IPS-NIHi7 (cell line): ENCODE measurements around the gene BRCA1.
"Not testable (repeated sequence)": the region's sequence is repeated elsewhere in the genome, so short reads cannot be mapped to it uniquely, and the experiment has no call there.

Experiments
- DNase-seq: peaks from one replicate; pipeline ENCODE4 v3.0.0; 2012; ENCODE audit warnings: mixed read lengths; ENCODE audit errors: extremely low spot score

BRCA1 gene

DNA sequence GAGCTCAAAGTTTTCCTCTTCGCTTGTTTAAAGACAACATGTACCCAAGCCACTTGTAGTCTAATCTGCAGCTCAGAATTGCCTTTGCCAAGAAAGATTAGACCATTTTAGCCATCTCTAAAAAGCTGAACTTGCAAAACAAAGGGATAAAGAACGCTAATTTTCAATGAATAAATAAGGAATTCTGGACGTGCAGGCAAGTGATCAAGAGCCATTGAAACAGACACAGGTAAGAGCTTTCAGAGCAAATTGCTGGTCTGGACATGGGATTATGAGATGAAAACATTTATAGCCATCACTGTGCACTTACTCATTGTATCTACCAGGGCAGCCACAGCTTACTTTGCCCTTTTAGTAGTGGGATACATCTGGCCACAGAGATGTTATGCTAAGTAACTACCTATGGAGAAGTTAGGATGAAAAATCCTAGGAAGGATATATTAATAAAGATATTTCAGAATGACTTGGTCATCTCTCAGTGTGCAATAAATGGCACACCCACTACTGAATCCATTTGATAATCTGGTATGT, 55.7 kb downstream of the BRCA1 start:
- DNase-seq: no peak

DNA sequence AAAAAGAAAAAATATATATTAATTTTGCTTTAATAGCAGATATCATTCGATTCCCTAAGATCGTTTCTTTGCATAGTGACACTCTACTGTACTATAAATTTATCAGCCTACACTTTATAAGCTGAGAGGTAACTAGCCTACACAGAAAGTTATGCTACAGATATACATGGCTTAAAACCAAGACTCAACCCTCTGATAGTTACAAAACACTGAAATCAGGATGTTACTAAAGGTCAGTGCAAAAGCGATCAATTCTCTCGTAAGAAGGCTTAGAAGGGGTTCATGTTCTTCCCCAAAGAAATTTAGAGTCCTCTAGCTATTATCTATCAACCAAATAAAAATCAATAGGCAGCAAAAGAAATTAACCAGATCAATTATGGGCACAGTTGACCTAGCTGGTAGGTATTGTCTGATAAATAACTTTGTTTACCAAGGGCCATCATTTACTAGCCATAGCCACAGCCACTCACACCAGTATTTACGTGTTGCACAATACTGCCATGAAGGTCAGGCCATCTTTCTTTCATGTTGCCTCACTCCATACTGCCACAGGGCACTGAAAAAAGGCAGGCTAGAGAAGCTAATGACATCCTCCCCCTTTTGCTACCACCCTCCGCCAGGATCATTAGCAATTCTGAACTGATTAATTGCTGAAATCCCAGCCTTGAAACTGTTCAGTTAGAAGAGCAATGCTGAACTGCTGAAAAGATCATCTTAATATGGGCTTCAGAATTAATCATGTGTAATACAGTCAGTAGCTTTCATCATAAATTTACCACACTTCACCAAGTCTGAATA, 56.4 kb downstream of the BRCA1 start:
- DNase-seq: no peak

DNA sequence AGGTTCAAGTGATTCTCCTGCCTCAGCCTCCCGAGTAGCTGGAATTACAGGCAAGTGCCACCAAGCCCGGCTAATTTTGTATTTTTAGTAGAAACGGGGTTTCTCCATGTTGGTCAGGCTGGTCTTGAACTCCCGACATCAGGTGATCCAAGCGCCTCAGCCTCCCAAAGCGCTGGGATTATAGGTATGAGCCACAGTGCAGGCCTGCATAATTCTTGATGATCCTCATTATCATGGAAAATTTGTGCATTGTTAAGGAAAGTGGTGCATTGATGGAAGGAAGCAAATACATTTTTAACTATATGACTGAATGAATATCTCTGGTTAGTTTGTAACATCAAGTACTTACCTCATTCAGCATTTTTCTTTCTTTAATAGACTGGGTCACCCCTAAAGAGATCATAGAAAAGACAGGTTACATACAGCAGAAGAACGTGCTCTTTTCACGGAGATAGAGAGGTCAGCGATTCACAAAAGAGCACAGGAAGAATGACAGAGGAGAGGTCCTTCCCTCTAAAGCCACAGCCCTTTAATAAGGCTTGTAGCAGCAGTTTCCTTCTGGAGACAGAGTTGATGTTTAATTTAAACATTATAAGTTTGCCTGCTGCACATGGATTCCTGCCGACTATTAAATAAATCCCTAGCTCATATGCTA, 62.1 kb downstream of the BRCA1 start:
- no peak for DNase-seq

DNA sequence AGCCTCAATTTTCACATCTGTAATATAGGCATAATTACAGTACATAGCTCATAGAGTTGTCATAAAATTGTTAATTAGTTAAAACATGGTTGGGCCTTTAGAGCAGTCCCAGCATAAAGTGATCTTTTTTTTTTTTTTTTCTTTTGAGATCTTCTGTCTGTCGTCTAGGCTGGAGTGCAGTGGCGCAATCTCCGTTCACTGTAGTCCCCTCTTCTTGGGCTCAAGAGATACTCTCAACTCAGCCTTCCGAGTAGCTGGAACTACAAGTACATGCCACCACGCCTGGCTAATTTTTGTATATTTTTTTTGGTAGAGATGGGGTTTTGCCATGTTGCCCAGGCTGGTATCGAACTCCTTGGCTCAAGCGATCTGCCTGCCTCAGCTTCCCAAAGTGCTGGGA, 69.1 kb downstream of the BRCA1 start:
- DNase-seq: no peak

DNA sequence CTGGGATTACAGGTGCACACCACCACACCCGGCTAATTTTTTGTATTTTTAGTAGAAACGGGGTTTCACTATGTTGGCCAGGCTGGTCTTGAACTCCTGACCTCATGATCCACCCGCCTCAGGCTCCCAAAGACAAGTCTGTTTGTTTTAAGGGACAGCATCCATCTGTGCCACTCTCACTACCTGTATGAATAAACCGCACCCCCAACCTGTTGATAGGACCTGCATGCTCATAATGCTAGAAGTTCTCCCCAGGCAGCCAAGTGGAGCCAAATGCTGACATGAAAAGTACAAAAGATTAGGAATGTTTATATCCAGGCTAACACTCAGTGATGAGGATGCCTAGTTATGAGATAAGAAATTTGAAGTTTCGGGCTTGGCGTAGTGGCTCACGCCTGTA, 72.2 kb downstream of the BRCA1 start:
- not testable (repeated sequence) for DNase-seq

DNA sequence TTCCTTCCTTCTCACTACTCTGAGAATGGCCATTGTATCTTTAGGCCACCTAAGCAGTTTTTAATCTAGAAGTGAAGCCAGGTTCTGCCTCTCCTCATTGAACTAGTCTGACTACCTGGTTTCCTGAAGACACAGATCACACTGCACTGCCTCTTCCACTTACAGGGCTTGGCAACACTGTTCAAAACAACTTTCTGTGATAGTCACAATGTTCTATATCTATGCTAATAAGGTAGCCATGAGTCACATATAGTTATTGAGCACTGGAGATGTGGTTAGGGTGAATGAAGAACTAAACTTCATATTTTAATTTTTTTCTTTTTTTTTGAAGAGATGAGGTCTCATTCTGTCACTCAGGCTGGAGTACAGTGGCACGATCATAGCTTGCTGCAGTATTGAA, 73.2 kb downstream of the BRCA1 start:
- DNase-seq: no peak

DNA sequence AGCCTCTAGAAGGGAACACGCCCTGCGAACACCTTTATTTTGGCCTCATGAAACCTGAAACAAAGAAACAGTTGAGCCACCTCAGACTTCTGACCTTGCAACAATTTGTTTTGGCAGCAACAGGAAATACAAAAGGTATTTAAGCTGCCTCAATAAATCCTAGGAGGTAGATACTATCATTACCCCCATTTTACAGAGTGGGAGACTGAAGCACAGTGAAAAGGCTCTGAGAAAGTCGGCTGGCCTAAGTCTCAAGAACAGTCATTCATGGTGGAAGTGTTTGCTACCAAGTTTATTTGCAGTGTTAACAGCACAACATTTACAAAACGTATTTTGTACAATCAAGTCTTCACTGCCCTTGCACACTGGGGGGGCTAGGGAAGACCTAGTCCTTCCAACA, 81.1 kb downstream of the BRCA1 start:
- no peak for DNase-seq

DNA sequence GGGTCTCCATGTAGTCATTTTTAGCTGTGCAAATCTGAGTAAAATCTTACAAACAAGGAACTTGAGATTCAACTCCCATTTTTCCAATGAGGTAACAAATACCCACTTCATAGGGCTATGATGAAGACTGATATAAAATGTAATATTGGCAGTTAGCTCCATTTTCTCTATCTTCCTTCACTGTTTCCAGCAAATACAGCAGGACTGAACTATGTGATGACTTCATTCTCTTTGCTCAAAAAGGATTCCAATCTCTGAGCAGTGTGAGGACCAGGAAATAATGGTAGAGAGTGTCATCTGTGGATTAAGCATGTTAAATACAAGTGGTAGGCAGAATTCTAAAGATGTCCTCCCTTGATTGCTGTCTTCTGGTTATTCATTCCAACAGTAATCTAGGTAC, 81.9 kb downstream of the BRCA1 start:
- DNase-seq: no peak

DNA sequence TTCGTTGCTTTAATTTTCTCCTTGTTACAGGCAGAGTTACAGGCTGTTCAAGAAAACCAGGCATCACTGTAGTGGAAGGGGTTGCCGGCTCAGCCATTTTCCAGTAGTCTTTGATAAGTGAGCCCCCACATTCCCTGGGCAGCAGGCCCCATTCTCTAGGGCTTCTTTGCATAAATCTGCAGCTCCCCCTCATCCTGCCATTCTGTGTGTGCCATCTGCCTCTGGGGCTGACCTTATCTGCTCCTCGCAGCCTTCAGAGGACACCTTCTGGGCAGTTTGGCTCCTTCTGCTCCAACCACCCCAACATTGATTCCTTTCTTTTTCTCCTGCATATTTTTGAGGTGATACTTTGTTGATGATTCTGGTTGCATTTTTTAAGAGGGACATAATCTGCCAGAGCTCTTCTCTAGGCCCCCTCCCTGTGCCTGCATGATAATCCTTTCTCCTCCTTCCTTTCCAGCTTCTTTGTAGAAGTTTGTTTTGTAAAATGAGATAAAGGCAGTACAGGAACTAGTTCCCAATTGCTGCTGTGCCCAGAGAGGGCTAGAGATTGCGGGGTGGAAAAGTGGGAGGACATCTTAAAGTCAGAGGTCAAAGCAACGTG, 83.0 kb downstream of the BRCA1 start:
- DNase-seq: peak; percentile 38

DNA sequence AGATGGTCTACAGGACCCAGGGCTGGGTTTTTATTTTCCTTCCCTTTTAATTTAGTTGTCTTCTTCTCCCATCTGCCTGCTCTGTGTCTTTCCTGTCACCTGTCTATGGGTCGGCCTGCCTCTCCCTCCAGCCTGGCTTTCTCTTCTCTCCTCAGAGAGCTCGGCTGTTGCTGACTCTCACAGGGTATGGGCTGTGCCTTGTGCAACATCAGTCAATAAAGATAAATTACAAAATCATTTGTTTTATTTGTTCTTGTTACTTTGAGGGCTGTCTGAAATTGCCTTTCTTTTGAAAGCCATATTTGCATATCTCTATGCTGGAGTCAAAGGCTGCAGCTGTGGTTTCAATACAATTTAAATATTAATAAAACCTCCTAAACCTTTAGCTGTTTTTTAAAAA, 84.5 kb downstream of the BRCA1 start:
- no peak for DNase-seq

DNA sequence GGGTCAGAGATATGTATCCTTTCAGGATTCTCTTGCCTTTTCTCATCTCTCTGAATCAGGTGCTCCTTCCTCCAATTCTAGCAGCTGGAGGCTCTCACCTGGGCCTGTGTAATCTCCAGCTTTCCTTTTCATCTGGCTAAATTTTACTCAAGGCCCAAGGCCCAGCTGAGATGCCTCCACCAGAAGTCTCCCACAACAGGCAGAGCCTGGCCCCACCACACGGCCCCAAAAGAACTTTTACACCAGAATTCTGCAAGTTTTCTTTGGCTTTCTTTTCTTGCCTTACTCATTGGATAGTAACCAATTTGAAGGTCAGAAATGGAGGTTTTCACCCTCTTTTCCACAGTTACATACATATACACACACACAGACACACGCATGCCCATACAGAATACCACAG, 85.5 kb downstream of the BRCA1 start:
- DNase-seq: no peak

DNA sequence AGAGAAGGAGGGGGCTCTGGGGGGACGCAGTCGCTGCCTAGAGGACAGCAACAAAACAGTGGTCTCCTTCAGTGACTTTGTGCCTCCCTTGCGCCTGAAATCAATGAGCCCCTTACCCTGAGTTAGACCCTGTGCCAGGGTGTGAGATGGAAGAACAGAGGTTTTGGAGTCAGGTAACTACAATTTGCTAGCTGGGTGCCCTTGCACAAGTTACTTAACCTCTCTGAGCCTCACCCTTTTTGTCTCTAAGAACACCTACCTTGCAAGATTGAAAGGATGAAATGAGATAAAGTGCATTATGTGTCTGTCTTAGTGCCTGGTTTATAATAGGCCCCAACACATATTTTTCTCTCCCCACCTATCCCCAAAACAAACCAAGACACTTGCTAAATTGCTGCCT, 90.3 kb downstream of the BRCA1 start:
- DNase-seq: no peak

DNA sequence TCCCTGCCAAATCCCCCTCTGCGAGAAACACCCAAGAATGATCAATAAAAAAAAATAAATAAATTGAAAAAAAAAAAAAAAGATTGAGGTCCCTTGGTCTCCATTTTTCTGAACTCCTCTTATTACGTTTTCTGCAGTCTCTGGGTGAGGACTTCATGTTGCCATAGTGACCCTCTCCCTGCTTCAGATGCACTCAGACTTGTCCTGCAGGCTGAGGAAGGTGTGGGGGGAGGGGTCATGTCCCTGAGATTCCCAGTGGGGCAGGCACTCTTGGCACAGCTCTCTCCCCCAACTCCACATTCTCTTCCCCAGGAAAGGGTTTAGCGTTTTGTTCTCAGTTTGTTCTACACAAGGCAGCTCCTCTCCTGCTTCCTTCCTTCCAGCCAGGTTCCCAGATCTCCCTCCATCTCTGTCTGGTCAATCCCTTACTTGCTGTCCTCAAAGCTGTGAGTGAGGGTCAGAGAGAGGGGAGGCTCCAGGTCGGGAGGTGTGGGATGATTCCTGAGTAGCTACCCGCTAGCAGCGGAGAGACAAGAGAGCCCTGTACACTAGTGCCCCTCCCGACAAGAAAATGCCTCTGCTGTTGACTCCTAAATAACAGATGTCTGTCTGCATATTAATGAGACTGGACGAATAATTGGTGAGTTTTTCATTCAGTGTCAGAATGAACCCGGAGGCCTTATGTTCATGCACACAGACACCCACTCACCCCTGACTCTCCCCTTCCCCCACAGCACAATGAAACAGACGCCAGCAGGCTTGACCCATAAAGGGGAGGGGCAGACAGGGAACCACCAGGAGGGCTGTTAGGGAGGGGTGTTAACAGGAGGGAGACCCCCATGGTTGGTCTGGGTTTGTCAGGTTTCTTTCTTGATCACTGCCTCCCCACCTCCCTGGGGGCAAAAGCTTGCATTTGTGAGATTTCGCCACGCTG, 90.9 kb downstream of the BRCA1 start:
- no peak for DNase-seq

DNA sequence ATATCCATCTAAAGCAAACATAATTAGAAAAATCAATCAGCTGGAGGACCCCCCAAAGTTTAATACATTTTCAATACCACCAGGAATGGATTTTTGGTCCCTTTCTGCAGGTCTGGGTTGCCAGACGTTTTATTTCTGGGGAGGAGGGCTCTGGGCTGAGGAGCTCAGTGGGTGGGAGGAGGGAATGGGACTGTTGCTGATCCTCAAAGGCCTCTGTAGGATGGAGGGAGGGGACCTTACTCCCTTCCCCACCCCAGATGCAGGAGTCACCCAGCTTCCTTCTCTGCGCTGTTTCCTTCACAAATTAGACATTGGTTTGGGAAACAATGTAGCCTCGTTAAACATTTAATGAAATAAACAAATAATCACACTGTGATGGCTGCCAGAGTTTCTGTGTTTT, 93.5 kb downstream of the BRCA1 start:
- DNase-seq: peak; percentile 7

DNA sequence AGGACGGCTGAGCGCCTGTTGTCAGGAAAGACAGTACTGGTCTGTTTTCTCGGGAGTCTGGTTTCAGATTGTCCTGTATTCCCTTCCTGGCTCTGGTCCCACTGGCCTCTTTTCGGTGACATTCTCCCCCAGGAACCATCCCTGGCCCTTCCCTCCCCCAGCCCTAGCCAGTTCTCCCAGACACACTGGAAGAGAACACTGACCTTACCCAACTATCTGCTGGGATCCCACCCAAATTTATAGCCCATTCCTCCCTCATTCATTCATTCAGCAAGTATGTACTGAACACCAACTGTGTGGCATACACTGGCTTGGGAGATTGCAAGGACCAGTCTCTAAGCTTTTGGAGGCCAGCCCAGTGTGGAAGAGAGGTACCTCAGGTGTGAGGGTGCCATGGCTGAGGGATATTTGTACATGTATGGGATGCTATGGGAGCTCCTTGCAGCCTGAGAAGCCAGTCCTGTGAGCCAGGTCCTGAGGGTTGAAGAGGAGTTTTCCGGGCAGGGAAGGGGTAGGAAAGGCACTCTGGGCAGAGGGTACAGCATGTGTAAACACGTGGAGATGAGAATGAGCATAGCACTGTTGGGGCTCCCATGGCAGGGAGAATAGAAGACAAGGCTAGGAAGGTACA, 94.9 kb downstream of the BRCA1 start:
- DNase-seq: no peak

DNA sequence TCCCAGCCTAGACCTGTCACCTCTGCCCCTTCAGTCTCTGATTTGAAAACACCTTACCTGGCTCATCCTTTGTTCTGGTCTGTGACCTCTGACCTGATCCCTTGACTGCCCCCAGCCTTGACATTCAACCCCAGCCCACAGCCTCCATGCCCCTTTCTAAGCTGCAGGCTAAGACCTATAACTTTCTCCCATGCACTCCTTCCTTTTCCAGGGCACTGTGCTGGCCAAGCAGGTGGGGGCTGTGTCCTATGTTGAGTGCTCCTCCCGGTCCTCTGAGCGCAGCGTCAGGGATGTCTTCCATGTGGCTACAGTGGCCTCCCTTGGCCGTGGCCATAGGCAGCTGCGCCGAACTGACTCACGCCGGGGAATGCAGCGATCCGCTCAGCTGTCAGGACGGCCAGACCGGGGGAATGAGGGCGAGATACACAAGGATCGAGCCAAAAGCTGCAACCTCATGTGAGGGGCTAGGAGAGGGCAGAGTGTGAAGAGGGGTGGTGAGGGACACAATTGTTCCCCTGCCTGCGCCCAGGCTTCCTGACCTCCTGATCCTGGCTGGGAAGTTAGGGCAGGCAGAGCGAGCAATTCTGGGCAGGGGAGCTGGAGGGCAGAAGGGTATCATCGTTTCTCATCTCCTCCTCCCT, 96.8 kb downstream of the BRCA1 start:
- no peak for DNase-seq

DNA sequence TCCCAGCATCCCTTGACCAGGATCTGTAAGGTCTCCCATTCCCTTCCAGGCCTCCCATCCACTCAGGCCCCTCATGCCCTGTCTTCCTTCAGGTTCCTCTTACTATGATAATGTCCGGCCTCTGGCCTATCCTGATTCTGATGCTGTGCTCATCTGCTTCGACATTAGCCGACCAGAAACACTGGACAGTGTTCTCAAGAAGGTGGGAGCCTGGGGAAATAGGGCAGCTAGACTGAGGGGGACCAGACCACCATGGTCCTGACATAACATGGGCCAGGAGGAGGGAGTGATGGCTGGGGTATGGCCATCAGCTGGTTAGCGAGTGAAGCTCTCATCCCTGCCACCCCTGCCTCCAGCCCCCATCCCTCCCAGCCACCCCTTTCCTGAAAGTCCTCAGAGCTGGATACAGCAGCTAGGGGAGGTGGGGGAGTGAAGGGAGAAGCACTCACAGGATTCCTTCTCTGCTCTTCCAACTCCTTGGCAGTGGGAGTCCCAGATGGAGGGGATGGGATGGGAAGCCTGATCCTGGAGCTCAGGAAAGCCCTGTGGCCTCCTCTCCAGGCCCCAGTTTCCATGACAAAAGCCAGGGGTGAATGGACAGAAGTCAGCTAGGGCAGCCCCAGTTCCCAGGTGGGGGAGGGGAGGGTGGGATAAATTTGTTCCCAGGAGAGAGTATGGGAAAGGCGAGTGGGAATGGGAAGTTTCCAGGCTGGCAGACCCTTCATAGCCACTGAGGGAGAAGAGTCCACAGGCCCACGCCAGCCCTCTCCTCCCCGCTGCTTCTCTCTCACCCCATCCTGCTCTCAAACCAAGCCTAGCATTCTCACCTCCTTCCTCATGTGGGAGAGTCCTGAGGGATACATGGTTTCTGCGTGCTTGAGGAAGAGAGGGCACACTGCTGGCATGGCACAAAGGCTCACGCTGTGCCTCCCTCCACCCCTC, 97.8 kb downstream of the BRCA1 start:
- DNase-seq: peak; percentile 46

DNA sequence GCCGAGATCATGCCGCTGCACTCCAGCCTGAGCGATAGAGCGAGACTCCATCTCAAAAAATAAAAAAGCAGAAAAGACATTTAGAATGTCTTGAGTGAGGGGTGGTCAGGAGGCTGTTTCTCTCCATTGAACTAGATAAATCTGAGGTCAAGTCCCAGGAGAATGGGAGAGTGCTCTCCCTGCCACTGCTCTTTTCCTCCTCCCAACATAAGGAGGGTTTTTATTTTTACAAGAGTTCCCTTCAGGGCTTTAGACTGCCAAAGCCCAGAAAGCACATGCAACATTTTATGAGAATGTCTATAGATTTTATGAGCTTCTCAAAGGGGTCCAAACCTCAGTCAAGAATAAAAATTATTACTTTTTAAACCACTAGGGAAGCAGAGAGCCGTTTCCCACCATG, 98.6 kb downstream of the BRCA1 start:
- no peak for DNase-seq

DNA sequence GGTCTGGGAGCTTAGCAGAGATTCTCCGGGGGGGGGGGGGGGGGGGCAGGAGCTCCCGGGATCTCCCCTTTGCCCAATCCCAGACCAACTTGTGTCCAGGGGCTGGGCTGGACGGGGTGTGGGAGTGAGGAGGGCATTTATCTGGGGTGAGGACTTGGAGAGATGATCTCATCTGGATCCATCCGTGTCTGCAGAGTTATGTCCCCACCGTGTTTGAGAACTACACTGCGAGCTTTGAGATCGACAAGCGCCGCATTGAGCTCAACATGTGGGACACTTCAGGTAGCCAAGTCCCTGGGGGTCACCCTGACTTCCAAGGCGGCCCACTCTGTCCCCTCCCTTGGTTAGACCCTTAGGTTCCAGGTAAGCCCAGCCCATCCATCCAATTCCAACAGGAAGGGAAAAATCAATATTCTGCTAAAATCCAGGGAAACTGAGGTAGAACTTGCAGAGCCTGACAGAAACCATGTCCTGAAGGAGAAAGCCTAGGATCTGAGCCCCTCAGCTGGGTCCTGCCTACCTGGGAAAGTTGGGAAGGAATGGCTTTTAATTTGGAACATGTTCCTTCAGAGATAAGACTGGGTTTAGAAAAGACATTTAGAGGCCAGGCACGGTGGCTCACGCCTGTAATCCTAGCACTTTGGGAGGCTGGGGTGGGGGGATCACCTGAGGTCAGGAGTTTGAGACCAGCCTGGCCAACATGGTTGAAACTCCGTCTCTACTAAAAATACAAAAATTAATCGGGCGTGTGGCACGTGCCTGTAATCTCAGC, 99.2 kb downstream of the BRCA1 start:
- DNase-seq: peak; percentile 18
